KMS-11 (cell line): ENCODE results near the gene MFN1.

ENCODE experiments used
- H2AFZ ChIP-seq: fragments of 200-600 bp; sonication (generic); 2 replicates; pipeline ENCODE4 v1.6.1; 2016; ENCODE audit warnings: antibody characterized with exemption, mixed run types, low read depth
- H3K27ac ChIP-seq: fragments of 200-600 bp; sonication (generic); 2 replicates; pipeline ENCODE4 v1.6.1; 2016; ENCODE audit warnings: mild to moderate bottlenecking, mixed run types
- H3K27me3 ChIP-seq: fragments of 200-600 bp; sonication (generic); 2 replicates; pipeline ENCODE4 v1.6.1; 2017; ENCODE audit warnings: mild to moderate bottlenecking, low read depth, mixed run types, moderate library complexity; ENCODE audit not compliant: insufficient read depth
- H3K36me3 ChIP-seq: fragments of 200-600 bp; sonication (generic); 2 replicates; pipeline ENCODE4 v1.6.1; 2017; ENCODE audit warnings: mild to moderate bottlenecking, mixed run types; ENCODE audit not compliant: insufficient read depth
- H3K4me1 ChIP-seq: fragments of 200-600 bp; sonication (generic); 2 replicates; pipeline ENCODE4 v1.6.1; 2016; ENCODE audit warnings: mild to moderate bottlenecking, low read depth, mixed run types; ENCODE audit not compliant: poor library complexity, severe bottlenecking
- H3K4me2 ChIP-seq: fragments of 200-600 bp; sonication (generic); 2 replicates; pipeline ENCODE4 v1.7.0; 2016; ENCODE audit warnings: mild to moderate bottlenecking, mixed run types
- H3K4me3 ChIP-seq: fragments of 200-600 bp; sonication (generic); IDR thresholded peaks from 2 replicates; pipeline ENCODE4 v1.6.1; 2017; ENCODE audit warnings: low read depth, low read length, mixed read lengths; ENCODE audit not compliant: insufficient read depth
- H3K79me2 ChIP-seq: fragments of 200-600 bp; sonication (generic); 2 replicates; pipeline ENCODE4 v1.6.1; 2016; ENCODE audit warnings: low read depth, mixed run types; ENCODE audit not compliant: insufficient read depth
- H3K9ac ChIP-seq: fragments of 200-600 bp; sonication (generic); 2 replicates; pipeline ENCODE4 v1.6.1; 2016; ENCODE audit warnings: mild to moderate bottlenecking, mixed run types
- H4K20me1 ChIP-seq: fragments of 200-600 bp; sonication (generic); 2 replicates; pipeline ENCODE4 v1.6.1; 2016; ENCODE audit warnings: mild to moderate bottlenecking, mixed run types; ENCODE audit not compliant: insufficient read depth
- CTCF ChIP-seq: fragments of 200-600 bp; sonication (generic); conservative IDR thresholded peaks from 2 replicates; pipeline ENCODE4 v1.6.1; 2017; ENCODE audit warnings: low read depth, mild to moderate bottlenecking, antibody characterized with exemption, low read length, moderate library complexity, mixed read lengths

Gene MFN1

DNA sequence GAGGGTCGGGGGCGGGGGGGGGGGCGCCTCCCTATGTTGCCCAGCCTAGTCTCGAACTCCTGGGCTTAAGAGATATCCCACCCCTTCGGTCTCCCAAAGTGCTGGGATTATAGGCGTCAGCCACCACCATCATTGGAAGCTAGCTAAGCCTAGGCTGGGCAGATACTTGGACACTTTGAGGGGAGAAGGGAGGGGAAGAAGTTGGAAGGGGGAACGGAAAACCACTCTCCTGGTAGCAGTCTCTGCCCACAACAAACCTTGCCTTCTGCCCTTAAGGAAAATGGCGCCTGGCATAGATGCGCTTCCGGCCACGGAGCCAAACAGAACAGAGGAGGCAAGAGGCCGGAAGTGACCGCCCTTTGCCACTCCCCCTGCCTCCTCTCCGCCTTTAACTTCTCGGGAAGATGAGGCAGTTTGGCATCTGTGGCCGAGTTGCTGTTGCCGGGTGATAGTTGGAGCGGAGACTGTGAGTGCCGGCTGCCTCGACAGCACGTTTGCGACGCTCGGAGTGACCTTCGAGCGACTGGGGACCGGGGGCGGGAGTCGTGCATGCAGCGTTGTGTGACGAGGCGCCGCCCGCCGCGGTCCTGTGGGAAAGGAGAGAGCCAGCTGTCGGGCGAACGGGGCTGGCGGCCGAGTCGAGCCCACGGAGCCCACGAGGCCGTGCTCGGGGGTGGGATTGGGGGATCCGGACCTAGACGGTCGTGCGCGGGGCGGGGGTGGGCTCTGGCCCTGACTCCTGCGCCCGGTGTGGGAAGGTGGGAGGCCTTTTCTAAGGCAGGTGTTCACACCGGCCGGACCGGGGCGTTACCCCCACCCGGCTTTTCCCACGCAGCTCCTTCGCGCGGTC is at the start of gene MFN1:
Gene MFN1 (plus strand): TSS at position 365 of the 850 bp plus-strand sequence. CDS start 1,143 bp downstream, outside the sequence.
- TF ChIP-seq CTCF = no peak
- Histone ChIP-seq H3K36me3 (peaks cover 3% of the 10 kb centered on the region; the same call in 1 of the 2 replicates), H4K20me1 (no peaks in the 10 kb centered on the region), H3K4me2 (peak within 1 kb of the TSS; percentile 66), H3K79me2 (no peaks in the 10 kb centered on the region; the same call in 1 of the 2 replicates), H3K27me3 (no peaks in the 10 kb centered on the region), H2AFZ (peak within 1 kb of the TSS; percentile 92), H3K27ac (no peak within 1 kb of the TSS), H3K4me1 (peaks cover 9% of the 10 kb centered on the region), H3K9ac (peak within 1 kb of the TSS; percentile 56; the same call in 1 of the 2 replicates), H3K4me3 (peak within 1 kb of the TSS; percentile 90)

- no peaks in the 10 kb centered on the region for H4K20me1 ChIP-seq
- no peak overlapping the region for H3K4me2 ChIP-seq
- H3K27me3 ChIP-seq = no peaks in the 10 kb centered on the region
- H3K36me3 ChIP-seq = no peaks in the 10 kb centered on the region
- no peak overlapping the region for H3K27ac ChIP-seq
- no peak overlapping the region for H3K4me3 ChIP-seq
- no peaks in the 10 kb centered on the region for H3K79me2 ChIP-seq
- H3K9ac ChIP-seq = no peak overlapping the region
- no peak overlapping the region for H2AFZ ChIP-seq
- no peak for TF ChIP-seq CTCF
- no peaks in the 10 kb centered on the region for H3K4me1 ChIP-seq
Measured at GRCh38 chr3:179297971-179298725, 49.4 kb upstream of the MFN1 start.

GRCh38 chr3:179299316-179299715 is 48.2 kb upstream of the MFN1 start:
- no peaks in the 10 kb centered on the region for H4K20me1 ChIP-seq
- H3K9ac ChIP-seq = no peak overlapping the region
- H3K4me2 ChIP-seq = no peak overlapping the region
- TF ChIP-seq CTCF = no peak
- no peaks in the 10 kb centered on the region for H3K27me3 ChIP-seq
- H3K79me2 ChIP-seq = no peaks in the 10 kb centered on the region
- H3K4me1 ChIP-seq = no peaks in the 10 kb centered on the region
- H2AFZ ChIP-seq = no peak overlapping the region
- H3K27ac ChIP-seq = no peak overlapping the region
- H3K4me3 ChIP-seq = no peak overlapping the region
- no peaks in the 10 kb centered on the region for H3K36me3 ChIP-seq

- Histone ChIP-seq H3K4me3 (no peak overlapping the region), H3K79me2 (no peaks in the 10 kb centered on the region), H2AFZ (no peak overlapping the region), H3K27ac (no peak overlapping the region), H3K9ac (no peak overlapping the region), H4K20me1 (no peaks in the 10 kb centered on the region), H3K4me2 (no peak overlapping the region), H3K36me3 (no peaks in the 10 kb centered on the region), H3K4me1 (no peaks in the 10 kb centered on the region), H3K27me3 (no peaks in the 10 kb centered on the region)
- no peak for TF ChIP-seq CTCF
Measured at GRCh38 chr3:179299999-179300613, 47.4 kb upstream of the MFN1 start.
